ENCODE measurements around the gene OVOL3.
A peak's percentile ranks its signal among the peaks of the same experiment; 100 is the strongest.

The OVOL3 gene

DNA sequence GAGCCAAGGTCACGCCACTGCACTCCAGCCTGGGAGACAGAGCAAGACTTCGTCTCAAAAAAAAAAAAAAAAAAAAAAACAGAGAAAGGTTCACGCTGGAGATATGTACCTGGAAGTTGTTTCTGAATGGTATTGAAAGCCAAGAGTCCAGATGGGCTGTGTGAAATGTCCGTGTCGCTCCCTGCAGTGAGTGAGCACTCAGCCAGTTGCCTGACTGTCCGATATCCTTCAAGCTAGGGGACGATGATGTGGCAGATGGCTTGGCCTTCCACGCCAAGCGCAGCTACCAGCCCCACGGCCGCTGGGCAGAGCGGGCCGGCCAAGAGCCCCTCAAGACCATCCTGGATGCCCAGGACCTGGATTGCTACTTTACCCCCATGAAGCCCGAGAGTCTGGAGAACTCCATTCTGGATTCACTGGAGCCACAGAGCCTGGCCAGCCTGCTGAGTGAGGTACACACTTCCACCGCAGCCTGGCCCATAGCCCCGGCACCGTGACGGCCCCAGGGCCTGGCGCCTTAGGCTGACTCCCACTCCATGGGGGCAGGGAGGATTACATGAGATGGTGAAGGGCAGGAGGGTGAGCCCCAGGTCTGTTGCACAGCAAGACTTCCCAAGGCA, 11.7 kb upstream of the OVOL3 start:
- DNase-seq (ENCODE audit: low read depth in 1 of 2, low spot score in 1 of 2): no peak

DNA sequence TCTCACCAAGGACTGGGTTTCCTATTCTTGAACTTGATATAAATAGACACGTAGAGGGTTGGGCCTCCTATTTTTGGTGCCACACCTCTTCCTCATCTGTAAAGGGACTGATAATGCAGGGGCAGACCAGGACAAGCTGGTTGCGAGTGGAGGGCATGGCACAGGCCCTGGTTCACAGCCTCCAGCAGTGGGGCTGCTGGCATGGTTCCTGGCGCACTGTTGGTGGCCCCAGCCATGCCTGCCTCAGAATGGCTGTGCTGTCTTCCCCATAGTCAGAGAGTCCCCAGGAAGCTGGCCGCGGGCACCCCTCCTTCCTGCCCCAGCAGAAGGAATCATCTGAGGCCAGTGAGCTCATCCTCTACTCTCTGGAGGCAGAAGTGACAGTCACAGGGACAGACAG, 10.5 kb upstream of the OVOL3 start:
- DNase-seq (ENCODE audit: low read depth in 1 of 2, low spot score in 1 of 2): no peak

DNA sequence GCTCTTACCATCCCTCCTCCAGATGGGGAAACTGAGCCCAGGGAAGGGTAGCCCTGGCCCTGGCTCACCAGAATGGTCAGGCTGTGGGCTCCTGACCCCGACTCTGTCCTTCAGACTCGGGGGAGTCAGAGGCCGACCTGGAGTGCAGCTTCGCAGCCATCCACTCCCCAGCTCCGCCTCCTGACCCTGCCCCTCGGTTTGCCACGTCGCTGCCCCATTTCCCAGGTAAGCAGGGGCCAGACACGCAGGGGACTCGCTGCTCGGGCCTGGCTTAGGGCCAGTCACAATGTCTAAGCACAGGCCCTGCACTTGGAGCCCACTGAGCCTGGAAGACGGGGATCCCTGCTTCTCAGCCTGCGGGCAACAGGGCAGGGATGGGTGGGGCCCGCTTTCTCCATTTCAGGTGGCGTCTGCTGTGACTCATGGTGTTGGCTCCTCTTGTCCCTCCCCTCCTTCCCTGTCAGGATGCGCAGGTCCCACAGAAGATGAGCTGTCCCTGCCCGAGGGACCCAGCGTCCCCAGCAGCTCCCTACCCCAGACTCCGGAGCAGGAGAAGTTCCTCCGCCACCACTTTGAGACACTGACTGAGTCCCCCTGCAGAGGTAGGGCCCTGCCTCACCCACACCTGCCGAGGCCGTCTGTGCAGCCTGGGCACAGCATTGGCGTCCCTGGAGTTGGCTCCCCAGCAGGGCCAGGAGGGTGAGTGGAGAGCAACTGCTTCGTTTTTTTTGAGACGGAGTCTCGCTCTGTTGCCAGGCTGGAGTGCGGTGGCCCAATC, 9.2 kb upstream of the OVOL3 start:
- DNase-seq (ENCODE audit: low read depth in 1 of 2, low spot score in 1 of 2): no peak

DNA sequence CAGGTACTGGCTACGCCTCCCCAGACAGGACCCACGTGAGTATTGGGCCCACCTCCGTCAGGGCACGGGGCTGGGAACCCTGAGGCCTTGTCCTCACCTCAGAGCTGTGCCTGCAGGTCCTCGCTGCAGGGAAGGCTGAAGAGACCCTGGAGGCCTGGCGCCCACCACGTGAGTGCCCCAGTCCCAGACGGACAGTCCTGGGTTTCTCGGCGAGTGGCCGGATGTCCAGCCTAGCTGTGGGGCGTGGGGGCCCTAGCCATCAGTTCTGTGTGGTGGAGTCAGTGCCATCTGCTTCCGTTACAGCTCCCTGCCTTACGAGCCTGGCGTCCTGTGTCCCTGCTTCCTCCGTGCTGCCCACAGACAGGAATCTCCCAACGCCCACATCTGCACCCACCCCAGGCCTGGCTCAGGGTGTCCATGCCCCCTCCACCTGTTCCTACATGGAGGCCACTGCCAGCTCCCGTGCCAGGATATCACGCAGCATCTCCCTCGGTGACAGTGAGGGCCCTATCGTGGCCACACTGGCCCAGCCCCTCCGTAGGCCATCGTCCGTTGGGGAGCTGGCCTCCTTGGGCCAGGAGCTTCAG, 7.8 kb upstream of the OVOL3 start:
- DNase-seq (ENCODE audit: low read depth in 1 of 2, low spot score in 1 of 2): no peak

DNA sequence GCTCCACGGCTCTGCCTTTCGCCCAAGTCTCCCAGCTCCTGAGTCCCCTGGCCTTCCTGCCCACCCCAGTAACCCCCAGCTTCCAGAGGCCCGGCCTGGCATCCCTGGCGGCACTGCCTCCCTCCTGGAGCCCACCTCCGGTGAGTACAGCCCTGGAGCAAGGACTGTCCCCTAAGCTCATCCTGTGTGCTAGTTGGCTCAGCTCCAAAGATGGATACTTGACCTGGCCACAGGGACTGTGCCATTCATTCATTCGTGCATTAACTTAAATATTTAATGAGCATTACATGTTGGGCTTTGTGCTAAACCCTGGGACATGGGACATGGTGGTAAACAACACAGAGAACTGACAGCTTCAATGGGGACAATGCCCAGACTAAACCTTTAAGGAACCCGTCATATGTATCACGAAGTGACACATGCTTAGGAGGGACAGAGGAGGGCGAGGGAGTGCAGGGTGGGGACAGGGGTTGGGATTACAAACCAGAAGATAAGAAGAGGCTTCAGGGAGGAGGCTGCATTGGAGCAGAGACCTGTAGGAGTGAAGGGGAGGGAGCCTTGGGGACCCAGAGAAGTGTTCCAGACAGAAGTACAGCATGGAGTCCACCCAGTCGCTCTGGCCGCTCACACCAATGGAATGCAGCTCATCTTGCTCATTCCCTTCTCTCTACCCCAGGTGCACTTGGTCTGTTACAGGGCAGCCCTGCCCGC, 6.9 kb upstream of the OVOL3 start:
- no peak for DNase-seq (ENCODE audit: low read depth in 1 of 2, low spot score in 1 of 2)

GRCh38 chr19:36106441-36106840, 4.5 kb upstream of the OVOL3 start:
- no peak for DNase-seq (ENCODE audit: low read depth in 1 of 2, low spot score in 1 of 2)

DNA sequence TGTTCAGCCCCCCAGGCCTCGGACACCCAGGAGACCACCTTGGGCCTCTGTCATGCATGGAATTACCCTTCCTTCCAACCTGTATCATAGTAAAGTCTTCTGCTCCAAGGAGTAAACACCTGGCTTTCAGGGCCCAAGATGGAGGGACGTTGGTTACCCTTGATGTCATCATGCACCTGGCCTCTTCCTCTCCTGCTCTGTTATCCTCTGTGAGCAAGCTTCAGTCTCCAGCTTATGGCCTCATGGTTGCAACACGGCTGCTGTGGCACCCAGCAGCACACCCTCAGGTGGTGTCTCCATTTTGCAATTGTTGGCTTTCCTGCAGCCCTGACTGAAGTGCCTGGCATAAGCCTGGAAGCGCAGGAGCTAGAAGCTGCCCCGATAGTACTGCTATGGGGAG, 4.0 kb upstream of the OVOL3 start:
- DNase-seq (ENCODE audit: low read depth in 1 of 2, low spot score in 1 of 2): no peak

GRCh38 chr19:36108684-36109083, 2.3 kb upstream of the OVOL3 start:
- DNase-seq (ENCODE audit: low read depth in 1 of 2, low spot score in 1 of 2): no peak

- DNase-seq (ENCODE audit: low read depth in 1 of 2, low spot score in 1 of 2): no peak
Observed at GRCh38 chr19:36111200-36111539, 227 bp downstream of the OVOL3 start.

DNA sequence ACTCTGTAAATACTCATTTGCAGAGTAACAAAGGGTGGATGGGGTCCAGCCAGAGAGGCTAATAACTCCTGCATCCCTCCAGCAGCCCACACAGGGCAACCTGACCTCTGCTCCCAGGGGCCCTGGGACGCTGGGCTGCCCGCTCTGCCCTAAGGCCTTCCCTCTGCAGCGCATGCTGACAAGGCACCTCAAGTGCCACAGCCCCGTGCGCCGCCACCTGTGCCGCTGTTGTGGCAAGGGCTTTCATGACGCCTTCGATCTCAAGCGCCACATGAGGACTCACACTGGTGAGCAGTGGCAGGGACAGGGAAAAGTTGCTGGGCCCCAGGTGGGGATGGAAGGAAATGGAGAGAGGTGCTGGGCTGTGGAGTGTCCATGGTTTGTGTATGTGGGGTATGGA, 1.7 kb downstream of the OVOL3 start:
- no peak for DNase-seq (ENCODE audit: low read depth in 1 of 2, low spot score in 1 of 2)

DNA sequence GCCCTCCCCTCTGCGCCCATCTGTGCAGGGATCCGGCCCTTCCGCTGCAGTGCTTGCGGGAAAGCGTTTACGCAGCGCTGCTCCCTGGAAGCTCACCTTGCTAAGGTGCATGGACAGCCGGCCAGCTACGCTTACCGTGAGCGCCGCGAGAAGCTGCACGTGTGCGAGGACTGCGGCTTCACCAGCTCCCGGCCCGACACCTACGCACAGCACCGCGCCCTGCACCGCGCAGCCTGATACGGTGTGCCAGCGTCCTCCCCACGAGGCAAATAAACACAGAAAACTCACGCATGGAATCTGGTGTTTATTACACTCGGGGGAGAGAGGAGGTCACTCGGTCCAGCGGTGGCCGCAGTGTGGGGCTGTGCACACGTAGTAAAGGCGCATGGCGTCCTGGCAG, 2.5 kb downstream of the OVOL3 start:
- DNase-seq (ENCODE audit: low read depth in 1 of 2, low spot score in 1 of 2): no peak

DNA sequence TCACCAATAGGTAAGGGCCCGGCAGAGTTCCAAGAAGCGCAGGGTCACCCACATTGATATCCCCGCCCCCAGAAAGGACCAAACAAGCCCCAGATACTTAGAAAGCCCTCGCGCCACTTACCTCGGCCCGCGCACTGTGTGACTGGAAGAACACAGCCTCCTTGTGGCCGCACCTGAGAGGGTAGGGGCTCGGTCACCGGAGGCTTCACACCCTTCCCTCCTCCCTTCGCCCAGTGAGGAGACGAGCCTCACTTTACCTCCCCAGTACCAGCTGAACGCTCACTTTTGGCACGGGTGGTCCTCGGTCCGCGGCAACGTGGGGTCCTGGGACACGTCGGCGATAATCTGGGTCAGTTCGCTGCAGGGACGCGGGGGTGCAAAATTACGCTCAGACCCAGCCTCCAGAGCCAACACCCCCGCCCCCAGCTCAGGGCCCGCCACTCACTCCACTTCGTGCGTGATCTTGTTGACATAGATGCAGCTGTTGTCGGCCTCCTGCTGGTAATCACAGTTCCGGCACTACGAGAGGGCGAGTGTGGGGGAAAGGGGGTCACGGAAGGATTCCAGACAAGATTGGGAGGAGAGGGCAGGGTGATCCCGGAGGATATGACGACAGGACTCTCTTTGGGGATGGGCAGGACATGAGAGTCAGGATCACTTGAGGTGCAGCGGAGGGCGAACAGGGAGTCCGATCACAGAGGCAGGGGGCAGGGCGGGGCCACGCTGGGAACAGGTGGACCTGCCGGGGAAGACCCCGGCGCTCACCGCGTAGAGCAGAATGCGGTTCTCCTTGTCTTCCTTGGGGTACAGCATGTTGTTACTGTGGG, 3.2 kb downstream of the OVOL3 start:
- no peak for DNase-seq (ENCODE audit: low read depth in 1 of 2, low spot score in 1 of 2)

GRCh38 chr19:36114721-36115452, 3.9 kb downstream of the OVOL3 start, which contains the start of gene POLR2I:
POLR2I (minus strand) TSS chr19:36114875; CDS start chr19:36114856, 19 bp downstream.
- peak; percentile 97 to 99 for DNase-seq (ENCODE audit: low read depth in 1 of 2, low spot score in 1 of 2)

GRCh38 chr19:36115453-36116343, 4.8 kb downstream of the OVOL3 start, which contains the start of gene TBCB:
TBCB (plus strand) TSS chr19:36115468; CDS start chr19:36115561, 93 bp downstream.
- DNase-seq (ENCODE audit: low read depth in 1 of 2, low spot score in 1 of 2): peak; percentile 87 to 89

- DNase-seq (ENCODE audit: low read depth in 1 of 2, low spot score in 1 of 2): no peak
Observed at GRCh38 chr19:36116344-36116637, 5.3 kb downstream of the OVOL3 start.

- DNase-seq (ENCODE audit: low read depth in 1 of 2, low spot score in 1 of 2): no peak
Observed at GRCh38 chr19:36120092-36120983, 9.4 kb downstream of the OVOL3 start.

DNA sequence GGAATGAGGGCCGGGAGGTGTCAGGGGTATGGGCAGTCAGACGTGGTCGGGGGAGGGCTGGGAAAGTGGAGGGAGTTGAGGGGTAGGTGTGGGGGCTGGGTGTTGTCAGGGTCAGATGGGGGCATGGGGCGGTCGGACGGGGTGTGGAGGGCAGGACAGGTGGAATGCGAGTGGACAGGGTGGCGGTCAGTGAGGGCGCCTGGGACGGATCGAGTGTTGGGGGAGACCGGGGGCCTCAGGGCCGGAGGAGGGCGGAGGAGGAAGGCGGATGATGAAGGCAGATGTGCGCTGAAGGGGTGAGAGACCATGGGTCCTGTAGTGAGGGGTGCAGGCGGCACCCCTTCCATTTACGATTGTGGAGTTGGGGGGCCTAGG, 10.0 kb downstream of the OVOL3 start:
- DNase-seq (ENCODE audit: low read depth in 1 of 2, low spot score in 1 of 2): no peak

DNA sequence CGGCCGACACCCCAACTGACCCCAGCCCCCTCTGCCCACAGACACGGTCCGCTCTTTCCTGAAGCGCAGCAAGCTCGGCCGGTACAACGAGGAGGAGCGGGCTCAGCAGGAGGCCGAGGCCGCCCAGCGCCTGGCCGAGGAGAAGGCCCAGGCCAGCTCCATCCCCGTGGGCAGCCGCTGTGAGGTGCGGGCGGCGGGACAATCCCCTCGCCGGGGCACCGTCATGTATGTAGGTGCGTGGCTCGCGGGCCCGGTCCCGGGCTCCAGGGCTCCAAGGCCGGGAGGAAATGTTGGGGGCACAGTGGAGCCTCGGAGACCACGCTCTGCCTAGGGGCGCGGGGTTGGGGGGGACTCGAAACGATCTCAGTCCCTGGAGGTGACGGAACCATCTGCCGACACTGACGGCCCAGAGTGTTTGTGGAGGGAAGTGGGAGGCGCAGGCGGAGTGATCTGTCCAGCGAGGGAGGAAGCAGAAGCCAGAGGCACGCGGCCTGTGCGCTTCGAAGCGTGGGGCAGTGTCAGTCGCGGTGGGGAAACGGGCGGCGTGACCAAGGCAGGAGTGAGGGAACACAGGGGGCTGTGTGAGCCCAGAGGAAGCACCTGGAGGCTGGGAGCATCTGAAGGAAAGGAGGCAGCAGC, 10.7 kb downstream of the OVOL3 start:
- DNase-seq (ENCODE audit: low read depth in 1 of 2, low spot score in 1 of 2): no peak

Data from activated CD4-positive, alpha-beta T cell treated with anti-CD3 and anti-CD28 coated beads, Interleukin-2, amount 50 U/mL, for 24 hours (primary cell).